ENCODE data around the gene ADGRD1. TPM values are rescaled to one million over a fixed set of nuclear protein-coding genes. Genes with fewer than 3 reads are reported as not detected.

Gene ADGRD1
- total and polyA plus RNA-seq, 2 donors: 0.94 to 2.1 TPM

- Histone ChIP-seq H3K9me3 (ENCODE audit: control insufficient read depth in 2 of 2, insufficient read depth in 1 of 2, low read length in 1 of 2) (no peaks in the 10 kb centered on the region), H3K4me1 (ENCODE audit: control insufficient read depth in 2 of 2, insufficient read depth in 2 of 2, low read length in 2 of 2) (peaks cover 0 to 4% of the 10 kb centered on the region in 2 donors), H3K27me3 (ENCODE audit: control insufficient read depth in 2 of 2, insufficient read depth in 1 of 2, low read length in 1 of 2) (no peaks in the 10 kb centered on the region), H3K4me3 (ENCODE audit: low read length in 2 of 2) (no peak overlapping the region), H3K36me3 (ENCODE audit: control insufficient read depth in 2 of 2, insufficient read depth in 2 of 2, low read length in 1 of 2) (no peaks in the 10 kb centered on the region), H3K27ac (ENCODE audit: low read depth in 1 of 2, low read length in 1 of 2) (no peak overlapping the region)
- no peak for DNase-seq (ENCODE audit: low read depth in 6 of 9, low spot score in 9 of 9)
- WGBS: 89% methylated on average over 25 of the region's 25 CpGs
Measured at GRCh38 chr12:131057211-131057721, 103.6 kb downstream of the ADGRD1 start.

GRCh38 chr12:131057722-131058515 lies 104.2 kb downstream of the ADGRD1 start:
- Histone ChIP-seq H3K27ac (ENCODE audit: low read depth in 1 of 2, low read length in 1 of 2) (no peak overlapping the region), H3K36me3 (ENCODE audit: control insufficient read depth in 2 of 2, insufficient read depth in 2 of 2, low read length in 1 of 2) (no peaks in the 10 kb centered on the region), H3K9me3 (ENCODE audit: control insufficient read depth in 2 of 2, insufficient read depth in 1 of 2, low read length in 1 of 2) (no peaks in the 10 kb centered on the region), H3K4me3 (ENCODE audit: low read length in 2 of 2) (no peak overlapping the region), H3K4me1 (ENCODE audit: control insufficient read depth in 2 of 2, insufficient read depth in 2 of 2, low read length in 2 of 2) (peaks cover 0 to 4% of the 10 kb centered on the region in 2 donors), H3K27me3 (ENCODE audit: control insufficient read depth in 2 of 2, insufficient read depth in 1 of 2, low read length in 1 of 2) (no peaks in the 10 kb centered on the region)
- WGBS: 91% methylated on average over 11 of the region's 11 CpGs
- no peak for DNase-seq (ENCODE audit: low read depth in 6 of 9, low spot score in 9 of 9)

GRCh38 chr12:131058700-131059099 lies 105.0 kb downstream of the ADGRD1 start:
- Histone ChIP-seq H3K4me1 (ENCODE audit: control insufficient read depth in 2 of 2, insufficient read depth in 2 of 2, low read length in 2 of 2) (peaks cover 0 to 4% of the 10 kb centered on the region in 2 donors), H3K9me3 (ENCODE audit: control insufficient read depth in 2 of 2, insufficient read depth in 1 of 2, low read length in 1 of 2) (no peaks in the 10 kb centered on the region), H3K4me3 (ENCODE audit: low read length in 2 of 2) (no peak overlapping the region), H3K36me3 (ENCODE audit: control insufficient read depth in 2 of 2, insufficient read depth in 2 of 2, low read length in 1 of 2) (no peaks in the 10 kb centered on the region), H3K27me3 (ENCODE audit: control insufficient read depth in 2 of 2, insufficient read depth in 1 of 2, low read length in 1 of 2) (no peaks in the 10 kb centered on the region), H3K27ac (ENCODE audit: low read depth in 1 of 2, low read length in 1 of 2) (no peak overlapping the region)
- no peak for DNase-seq (ENCODE audit: low read depth in 6 of 9, low spot score in 9 of 9)
- 93% methylated on average over 5 of the region's 5 CpGs for WGBS

GRCh38 chr12:131060011-131060703 lies 106.5 kb downstream of the ADGRD1 start:
- Histone ChIP-seq H3K4me1 (ENCODE audit: control insufficient read depth in 2 of 2, insufficient read depth in 2 of 2, low read length in 2 of 2) (no peaks in the 10 kb centered on the region), H3K9me3 (ENCODE audit: control insufficient read depth in 2 of 2, insufficient read depth in 1 of 2, low read length in 1 of 2) (no peaks in the 10 kb centered on the region), H3K36me3 (ENCODE audit: control insufficient read depth in 2 of 2, insufficient read depth in 2 of 2, low read length in 1 of 2) (no peaks in the 10 kb centered on the region), H3K27ac (ENCODE audit: low read depth in 1 of 2, low read length in 1 of 2) (no peak overlapping the region), H3K27me3 (ENCODE audit: control insufficient read depth in 2 of 2, insufficient read depth in 1 of 2, low read length in 1 of 2) (no peaks in the 10 kb centered on the region), H3K4me3 (ENCODE audit: low read length in 2 of 2) (no peak overlapping the region)
- DNase-seq (ENCODE audit: low read depth in 6 of 9, low spot score in 9 of 9): no peak
- 94% methylated on average over 16 of the region's 16 CpGs for WGBS

GRCh38 chr12:131061041-131061806 lies 107.5 kb downstream of the ADGRD1 start:
- no peak for DNase-seq (ENCODE audit: low read depth in 6 of 9, low spot score in 9 of 9)

GRCh38 chr12:131063413-131063812 lies 109.7 kb downstream of the ADGRD1 start:
- no peak overlapping the region for H3K27ac ChIP-seq (ENCODE audit: low read depth in 1 of 2, low read length in 1 of 2)
- WGBS: 93% methylated on average over 3 of the region's 3 CpGs
- no peak overlapping the region for H3K4me3 ChIP-seq (ENCODE audit: low read length in 2 of 2)
- no peaks in the 10 kb centered on the region for H3K36me3 ChIP-seq (ENCODE audit: control insufficient read depth in 2 of 2, insufficient read depth in 2 of 2, low read length in 1 of 2)
- no peaks in the 10 kb centered on the region for H3K4me1 ChIP-seq (ENCODE audit: control insufficient read depth in 2 of 2, insufficient read depth in 2 of 2, low read length in 2 of 2)
- peaks cover 0 to 1% of the 10 kb centered on the region in 2 donors for H3K9me3 ChIP-seq (ENCODE audit: control insufficient read depth in 2 of 2, insufficient read depth in 1 of 2, low read length in 1 of 2)
- H3K27me3 ChIP-seq (ENCODE audit: control insufficient read depth in 2 of 2, insufficient read depth in 1 of 2, low read length in 1 of 2): no peaks in the 10 kb centered on the region
- DNase-seq (ENCODE audit: low read depth in 6 of 9, low spot score in 9 of 9): no peak

More at GRCh38 chr12:131061041-131061806, 107.5 kb downstream of the ADGRD1 start:
- no peaks in the 10 kb centered on the region for H3K9me3 ChIP-seq (ENCODE audit: control insufficient read depth in 2 of 2, insufficient read depth in 1 of 2, low read length in 1 of 2)
- H3K27ac ChIP-seq (ENCODE audit: low read depth in 1 of 2, low read length in 1 of 2): no peak overlapping the region
- no peaks in the 10 kb centered on the region for H3K27me3 ChIP-seq (ENCODE audit: control insufficient read depth in 2 of 2, insufficient read depth in 1 of 2, low read length in 1 of 2)
- WGBS: 74% methylated on average over 13 of the region's 13 CpGs
- H3K4me3 ChIP-seq (ENCODE audit: low read length in 2 of 2): no peak overlapping the region
- no peaks in the 10 kb centered on the region for H3K36me3 ChIP-seq (ENCODE audit: control insufficient read depth in 2 of 2, insufficient read depth in 2 of 2, low read length in 1 of 2)
- no peaks in the 10 kb centered on the region for H3K4me1 ChIP-seq (ENCODE audit: control insufficient read depth in 2 of 2, insufficient read depth in 2 of 2, low read length in 2 of 2)

GRCh38 chr12:131063960-131064359 lies 110.3 kb downstream of the ADGRD1 start:
- H3K4me3 ChIP-seq (ENCODE audit: low read length in 2 of 2): no peak overlapping the region
- WGBS: 89% methylated on average over 2 of the region's 2 CpGs
- no peaks in the 10 kb centered on the region for H3K36me3 ChIP-seq (ENCODE audit: control insufficient read depth in 2 of 2, insufficient read depth in 2 of 2, low read length in 1 of 2)
- peaks cover 0 to 1% of the 10 kb centered on the region in 2 donors for H3K9me3 ChIP-seq (ENCODE audit: control insufficient read depth in 2 of 2, insufficient read depth in 1 of 2, low read length in 1 of 2)
- no peaks in the 10 kb centered on the region for H3K27me3 ChIP-seq (ENCODE audit: control insufficient read depth in 2 of 2, insufficient read depth in 1 of 2, low read length in 1 of 2)
- no peak overlapping the region for H3K27ac ChIP-seq (ENCODE audit: low read depth in 1 of 2, low read length in 1 of 2)
- H3K4me1 ChIP-seq (ENCODE audit: control insufficient read depth in 2 of 2, insufficient read depth in 2 of 2, low read length in 2 of 2): no peaks in the 10 kb centered on the region
- DNase-seq (ENCODE audit: low read depth in 6 of 9, low spot score in 9 of 9): no peak

- 89% methylated on average over 11 of the region's 11 CpGs for WGBS
- no peak overlapping the region for H3K27ac ChIP-seq (ENCODE audit: low read depth in 1 of 2, low read length in 1 of 2)
- H3K9me3 ChIP-seq (ENCODE audit: control insufficient read depth in 2 of 2, insufficient read depth in 1 of 2, low read length in 1 of 2): peaks cover 0 to 1% of the 10 kb centered on the region in 2 donors
- no peak overlapping the region for H3K4me3 ChIP-seq (ENCODE audit: low read length in 2 of 2)
- no peaks in the 10 kb centered on the region for H3K27me3 ChIP-seq (ENCODE audit: control insufficient read depth in 2 of 2, insufficient read depth in 1 of 2, low read length in 1 of 2)
- DNase-seq (ENCODE audit: low read depth in 6 of 9, low spot score in 9 of 9): no peak
- H3K4me1 ChIP-seq (ENCODE audit: control insufficient read depth in 2 of 2, insufficient read depth in 2 of 2, low read length in 2 of 2): no peaks in the 10 kb centered on the region
- H3K36me3 ChIP-seq (ENCODE audit: control insufficient read depth in 2 of 2, insufficient read depth in 2 of 2, low read length in 1 of 2): no peaks in the 10 kb centered on the region
Measured at GRCh38 chr12:131065279-131065678, 111.6 kb downstream of the ADGRD1 start.
